ENCODE data around the gene CYBRD1.

CYBRD1 gene

DNA sequence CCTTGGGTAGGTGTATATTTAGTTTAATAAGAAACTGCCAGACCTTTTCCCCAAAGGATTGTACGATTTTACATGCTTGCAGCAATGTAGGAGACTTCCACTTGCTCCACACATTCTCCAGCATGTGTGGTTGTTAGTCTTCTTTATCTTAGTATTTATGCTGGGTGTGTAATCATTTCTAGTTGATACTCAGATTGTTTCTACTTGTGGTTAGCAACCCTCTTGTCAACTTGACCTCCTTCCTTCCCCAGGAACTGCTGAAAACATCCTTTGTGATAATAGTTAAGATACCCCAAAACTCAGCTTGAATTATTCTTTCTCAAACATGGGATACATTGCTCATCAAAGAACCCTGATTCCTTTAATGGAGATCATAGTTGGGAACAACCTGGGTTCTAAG lies 37.2 kb upstream of the CYBRD1 start:
- no peak overlapping the region for H3K4me3 ChIP-seq (ENCODE audit: low read depth, low read length)
- no peak overlapping the region for H3K18ac ChIP-seq (ENCODE audit: low read length)
- H3K79me1 ChIP-seq (ENCODE audit: low read length), result no peaks in the 10 kb centered on the region
- no CpG with 5 or more reads among the region's 1 CpG for WGBS (ENCODE audit: extremely low coverage, insufficient coverage, insufficient read length)
- H2AK5ac ChIP-seq (ENCODE audit: low read length), result no peak overlapping the region
- H2AFZ ChIP-seq (ENCODE audit: insufficient read depth, low read length, poor library complexity), result no peak overlapping the region
- H2BK12ac ChIP-seq (ENCODE audit: low read length), result no peak overlapping the region
- DNase-seq, result no peak
- H3K4me2 ChIP-seq (ENCODE audit: low read length), result no peak overlapping the region
- H2BK5ac ChIP-seq (ENCODE audit: low read depth, low read length, poor library complexity), result no peak overlapping the region
- peaks cover 2% of the 10 kb centered on the region in 2 experiments for H3K4me1 ChIP-seq (ENCODE audit: control insufficient read depth in 1 of 2, insufficient read depth in 2 of 2, low read length in 2 of 2)
- no peak overlapping the region for H3K4ac ChIP-seq (ENCODE audit: low read depth, low read length)
- H4K12ac ChIP-seq (ENCODE audit: low read depth, low read length), result no peak overlapping the region
- H3K79me2 ChIP-seq (ENCODE audit: control insufficient read depth, insufficient read depth, low read length, poor library complexity), result no peaks in the 10 kb centered on the region
- H3K27me3 ChIP-seq (ENCODE audit: insufficient read depth, low read length), result no peaks in the 10 kb centered on the region
- H4K91ac ChIP-seq (ENCODE audit: low read depth, low read length), result no peak overlapping the region
- H4K8ac ChIP-seq (ENCODE audit: low read depth, low read length), result no peak overlapping the region
- no peak overlapping the region for H3K23ac ChIP-seq (ENCODE audit: low read length)
- H3K27ac ChIP-seq (ENCODE audit: low read depth, low read length), result no peak overlapping the region
- no peak overlapping the region for H3K9ac ChIP-seq (ENCODE audit: low read length)
- H3K36me3 ChIP-seq (ENCODE audit: control insufficient read depth in 1 of 2, insufficient read depth in 2 of 2, low read length in 2 of 2), result peaks cover 0 to 3% of the 10 kb centered on the region in 2 experiments
- H2BK120ac ChIP-seq (ENCODE audit: insufficient read depth, low read length, poor library complexity), result no peak overlapping the region
- no peak overlapping the region for H3K14ac ChIP-seq (ENCODE audit: low read length)
- H3K9me3 ChIP-seq (ENCODE audit: insufficient read depth, low read depth, low read length), result no peaks in the 10 kb centered on the region

- Histone ChIP-seq H2BK12ac (ENCODE audit: low read length) (no peak overlapping the region), H3K27me3 (ENCODE audit: insufficient read depth, low read length) (no peaks in the 10 kb centered on the region), H3K18ac (ENCODE audit: low read length) (no peak overlapping the region), H3K9ac (ENCODE audit: low read length) (no peak overlapping the region), H4K91ac (ENCODE audit: low read depth, low read length) (no peak overlapping the region), H3K4me3 (ENCODE audit: low read depth, low read length) (no peak overlapping the region), H2BK5ac (ENCODE audit: low read depth, low read length, poor library complexity) (no peak overlapping the region), H3K36me3 (ENCODE audit: control insufficient read depth in 1 of 2, insufficient read depth in 2 of 2, low read length in 2 of 2) (peaks cover 0 to 3% of the 10 kb centered on the region in 2 experiments), H3K27ac (ENCODE audit: low read depth, low read length) (no peak overlapping the region), H3K4ac (ENCODE audit: low read depth, low read length) (no peak overlapping the region), H3K79me2 (ENCODE audit: control insufficient read depth, insufficient read depth, low read length, poor library complexity) (no peaks in the 10 kb centered on the region), H4K8ac (ENCODE audit: low read depth, low read length) (no peak overlapping the region), H3K4me2 (ENCODE audit: low read length) (no peak overlapping the region), H3K14ac (ENCODE audit: low read length) (no peak overlapping the region), H2AK5ac (ENCODE audit: low read length) (no peak overlapping the region), H3K23ac (ENCODE audit: low read length) (no peak overlapping the region), H3K9me3 (ENCODE audit: insufficient read depth, low read depth, low read length) (no peaks in the 10 kb centered on the region), H3K79me1 (ENCODE audit: low read length) (no peaks in the 10 kb centered on the region), H2AFZ (ENCODE audit: insufficient read depth, low read length, poor library complexity) (no peak overlapping the region), H2BK120ac (ENCODE audit: insufficient read depth, low read length, poor library complexity) (no peak overlapping the region), H4K12ac (ENCODE audit: low read depth, low read length) (no peak overlapping the region), H3K4me1 (ENCODE audit: control insufficient read depth in 1 of 2, insufficient read depth in 2 of 2, low read length in 2 of 2) (peaks cover 2% of the 10 kb centered on the region in 2 experiments)
- DNase-seq, result no peak
- no CpG with 5 or more reads among the region's 6 CpGs for WGBS (ENCODE audit: extremely low coverage, insufficient coverage, insufficient read length)
These were observed 35.1 kb upstream of the CYBRD1 start for GRCh38 chr2:171487201-171487600.

- H4K91ac ChIP-seq (ENCODE audit: low read depth, low read length), result no peak overlapping the region
- DNase-seq, result no peak
- no peak overlapping the region for H3K4me2 ChIP-seq (ENCODE audit: low read length)
- H3K79me2 ChIP-seq (ENCODE audit: control insufficient read depth, insufficient read depth, low read length, poor library complexity), result no peaks in the 10 kb centered on the region
- H3K4me1 ChIP-seq (ENCODE audit: control insufficient read depth in 1 of 2, insufficient read depth in 2 of 2, low read length in 2 of 2), result no peaks in the 10 kb centered on the region
- no peak overlapping the region for H3K23ac ChIP-seq (ENCODE audit: low read length)
- no peak overlapping the region for H3K4ac ChIP-seq (ENCODE audit: low read depth, low read length)
- no peak overlapping the region for H3K9ac ChIP-seq (ENCODE audit: low read length)
- no peak overlapping the region for H3K27ac ChIP-seq (ENCODE audit: low read depth, low read length)
- no peak overlapping the region for H2BK120ac ChIP-seq (ENCODE audit: insufficient read depth, low read length, poor library complexity)
- H3K79me1 ChIP-seq (ENCODE audit: low read length), result no peaks in the 10 kb centered on the region
- no peak overlapping the region for H3K4me3 ChIP-seq (ENCODE audit: low read depth, low read length)
- no peak overlapping the region for H4K12ac ChIP-seq (ENCODE audit: low read depth, low read length)
- no peak overlapping the region for H2AFZ ChIP-seq (ENCODE audit: insufficient read depth, low read length, poor library complexity)
- H3K14ac ChIP-seq (ENCODE audit: low read length), result no peak overlapping the region
- no peak overlapping the region for H3K18ac ChIP-seq (ENCODE audit: low read length)
- no peaks in the 10 kb centered on the region for H3K27me3 ChIP-seq (ENCODE audit: insufficient read depth, low read length)
- H2AK5ac ChIP-seq (ENCODE audit: low read length), result no peak overlapping the region
- H2BK12ac ChIP-seq (ENCODE audit: low read length), result no peak overlapping the region
- H3K9me3 ChIP-seq (ENCODE audit: insufficient read depth, low read depth, low read length), result no peaks in the 10 kb centered on the region
- peaks cover 0 to 3% of the 10 kb centered on the region in 2 experiments for H3K36me3 ChIP-seq (ENCODE audit: control insufficient read depth in 1 of 2, insufficient read depth in 2 of 2, low read length in 2 of 2)
- no CpG with 5 or more reads among the region's 4 CpGs for WGBS (ENCODE audit: extremely low coverage, insufficient coverage, insufficient read length)
- H2BK5ac ChIP-seq (ENCODE audit: low read depth, low read length, poor library complexity), result no peak overlapping the region
- no peak overlapping the region for H4K8ac ChIP-seq (ENCODE audit: low read depth, low read length)
These were observed 34.4 kb upstream of the CYBRD1 start for GRCh38 chr2:171487803-171488259.

GRCh38 chr2:171490577-171490976 lies 31.7 kb upstream of the CYBRD1 start:
- H3K79me1 ChIP-seq (ENCODE audit: low read length), result no peaks in the 10 kb centered on the region
- no peaks in the 10 kb centered on the region for H3K79me2 ChIP-seq (ENCODE audit: control insufficient read depth, insufficient read depth, low read length, poor library complexity)
- no peak overlapping the region for H2BK5ac ChIP-seq (ENCODE audit: low read depth, low read length, poor library complexity)
- no peak overlapping the region for H3K4me2 ChIP-seq (ENCODE audit: low read length)
- WGBS (ENCODE audit: extremely low coverage, insufficient coverage, insufficient read length), result no CpG with 5 or more reads among the region's 2 CpGs
- no peak overlapping the region for H2AFZ ChIP-seq (ENCODE audit: insufficient read depth, low read length, poor library complexity)
- H3K36me3 ChIP-seq (ENCODE audit: control insufficient read depth in 1 of 2, insufficient read depth in 2 of 2, low read length in 2 of 2), result peaks cover 0 to 3% of the 10 kb centered on the region in 2 experiments
- no peak for DNase-seq
- no peak overlapping the region for H3K18ac ChIP-seq (ENCODE audit: low read length)
- H4K91ac ChIP-seq (ENCODE audit: low read depth, low read length), result no peak overlapping the region
- no peak overlapping the region for H3K23ac ChIP-seq (ENCODE audit: low read length)
- H3K9ac ChIP-seq (ENCODE audit: low read length), result no peak overlapping the region
- no peak overlapping the region for H3K14ac ChIP-seq (ENCODE audit: low read length)
- H3K4ac ChIP-seq (ENCODE audit: low read depth, low read length), result no peak overlapping the region
- no peak overlapping the region for H2AK5ac ChIP-seq (ENCODE audit: low read length)
- H3K27me3 ChIP-seq (ENCODE audit: insufficient read depth, low read length), result no peaks in the 10 kb centered on the region
- no peak overlapping the region for H2BK12ac ChIP-seq (ENCODE audit: low read length)
- no peak overlapping the region for H4K12ac ChIP-seq (ENCODE audit: low read depth, low read length)
- no peaks in the 10 kb centered on the region for H3K9me3 ChIP-seq (ENCODE audit: insufficient read depth, low read depth, low read length)
- H3K27ac ChIP-seq (ENCODE audit: low read depth, low read length), result no peak overlapping the region
- no peaks in the 10 kb centered on the region for H3K4me1 ChIP-seq (ENCODE audit: control insufficient read depth in 1 of 2, insufficient read depth in 2 of 2, low read length in 2 of 2)
- no peak overlapping the region for H2BK120ac ChIP-seq (ENCODE audit: insufficient read depth, low read length, poor library complexity)
- no peak overlapping the region for H3K4me3 ChIP-seq (ENCODE audit: low read depth, low read length)
- no peak overlapping the region for H4K8ac ChIP-seq (ENCODE audit: low read depth, low read length)
